ENCODE data around the gene NAALADL2.

The NAALADL2 gene

GRCh38 chr3:175620532-175620931 lies 761.4 kb downstream of the NAALADL2 start:
- no peak for DNase-seq

GRCh38 chr3:175640958-175641357 lies 781.8 kb downstream of the NAALADL2 start:
- DNase-seq = no peak

GRCh38 chr3:175646865-175647264 lies 787.7 kb downstream of the NAALADL2 start:
- no peak for DNase-seq

- no peak for DNase-seq
These were observed 789.8 kb downstream of the NAALADL2 start for GRCh38 chr3:175648899-175649298.

- no peak for DNase-seq
These were observed 792.6 kb downstream of the NAALADL2 start for GRCh38 chr3:175651716-175652115.

GRCh38 chr3:175655351-175655750 lies 796.2 kb downstream of the NAALADL2 start:
- DNase-seq = no peak

GRCh38 chr3:175656461-175656860 lies 797.3 kb downstream of the NAALADL2 start:
- DNase-seq = no peak

GRCh38 chr3:175659670-175660350 lies 800.7 kb downstream of the NAALADL2 start:
- DNase-seq = no peak

GRCh38 chr3:175662815-175663214 lies 803.7 kb downstream of the NAALADL2 start:
- no peak for DNase-seq

GRCh38 chr3:175664911-175665310 lies 805.8 kb downstream of the NAALADL2 start:
- DNase-seq = no peak

GRCh38 chr3:175668300-175668699 lies 809.2 kb downstream of the NAALADL2 start:
- no peak for DNase-seq

- no peak for DNase-seq
These were observed 811.4 kb downstream of the NAALADL2 start for GRCh38 chr3:175670557-175670956.

GRCh38 chr3:175672119-175672689 lies 813.1 kb downstream of the NAALADL2 start:
- no peak for DNase-seq

- DNase-seq = no peak
These were observed 820.4 kb downstream of the NAALADL2 start for GRCh38 chr3:175679568-175679967.

- no peak for DNase-seq
These were observed 833.1 kb downstream of the NAALADL2 start for GRCh38 chr3:175692256-175692655.

- no peak for DNase-seq
These were observed 836.1 kb downstream of the NAALADL2 start for GRCh38 chr3:175695251-175695650.

GRCh38 chr3:175702956-175703355 lies 843.8 kb downstream of the NAALADL2 start:
- no peak for DNase-seq

- DNase-seq = no peak
These were observed 845.4 kb downstream of the NAALADL2 start for GRCh38 chr3:175704366-175705055.

GRCh38 chr3:175713268-175713667 lies 854.1 kb downstream of the NAALADL2 start:
- no peak for DNase-seq

GRCh38 chr3:175716446-175716845 lies 857.3 kb downstream of the NAALADL2 start:
- DNase-seq = no peak

- peak; percentile 9 for DNase-seq
These were observed 867.1 kb downstream of the NAALADL2 start for GRCh38 chr3:175726228-175726627.

- no peak for DNase-seq
These were observed 869.4 kb downstream of the NAALADL2 start for GRCh38 chr3:175728566-175728965.

GRCh38 chr3:175729466-175729865 lies 870.3 kb downstream of the NAALADL2 start:
- DNase-seq = no peak

GRCh38 chr3:175731543-175731942 lies 872.4 kb downstream of the NAALADL2 start:
- DNase-seq = no peak

Measured in NCI-H1048 (cell line).